HL-60/S4 treated with phorbol 12-myristate 13-acetate at 8.2 ng/mL for 4 days and 3 days (cell line): ENCODE measurements around the gene BMERB1.
"Not testable (repeated sequence)": the region's sequence is repeated elsewhere in the genome, so short reads cannot be mapped to it uniquely, and the experiment has no call there.

Experiments
- in situ Hi-C: fragments of 300-500 bp; cut with MboI; formaldehyde crosslinking; loops from 2 replicates; pipeline ENCODE4 v1.15.0; 2022; ENCODE audit warnings: low sequenced_read_pairs

The BMERB1 gene

GRCh38 chr16:15519790-15520189 is 85.4 kb downstream of the BMERB1 start:
- in situ Hi-C loops, result no loop called here

- in situ Hi-C loops, result no loop called here
Observed at GRCh38 chr16:15521390-15521757, 87.0 kb downstream of the BMERB1 start.

GRCh38 chr16:15521758-15522509 is 87.5 kb downstream of the BMERB1 start:
- in situ Hi-C loops, result no loop called here

GRCh38 chr16:15523092-15523541 is 88.7 kb downstream of the BMERB1 start:
- in situ Hi-C loops, result no loop called here

- in situ Hi-C loops, result no loop called here
Observed at GRCh38 chr16:15523939-15524338, 89.6 kb downstream of the BMERB1 start.

- in situ Hi-C loops, result no loop called here
Observed at GRCh38 chr16:15524966-15525365, 90.6 kb downstream of the BMERB1 start.

- in situ Hi-C loops, result no loop called here
Observed at GRCh38 chr16:15526097-15526496, 91.7 kb downstream of the BMERB1 start.

GRCh38 chr16:15526731-15527130 is 92.3 kb downstream of the BMERB1 start:
- in situ Hi-C loops, result no loop called here

GRCh38 chr16:15529673-15530072 is 95.3 kb downstream of the BMERB1 start:
- in situ Hi-C loops, result no loop called here

- in situ Hi-C loops, result no loop called here
Observed at GRCh38 chr16:15530085-15530484, 95.7 kb downstream of the BMERB1 start.

GRCh38 chr16:15532825-15533224 is 98.4 kb downstream of the BMERB1 start:
- in situ Hi-C loops, result no loop called here

GRCh38 chr16:15533386-15533785 is 99.0 kb downstream of the BMERB1 start:
- in situ Hi-C loops, result no loop called here

- in situ Hi-C loops, result no loop called here
Observed at GRCh38 chr16:15535772-15536171, 101.4 kb downstream of the BMERB1 start.

- in situ Hi-C loops, result no loop called here
Observed at GRCh38 chr16:15536843-15537242, 102.5 kb downstream of the BMERB1 start.

- in situ Hi-C loops, result no loop called here
Observed at GRCh38 chr16:15538507-15538906, 104.1 kb downstream of the BMERB1 start.

- in situ Hi-C loops, result no loop called here
Observed at GRCh38 chr16:15539197-15539596, 104.8 kb downstream of the BMERB1 start.

- in situ Hi-C loops, result no loop called here
Observed at GRCh38 chr16:15542261-15542660, 107.9 kb downstream of the BMERB1 start.

GRCh38 chr16:15542734-15543347 is 108.5 kb downstream of the BMERB1 start:
- in situ Hi-C loops, result no loop called here

GRCh38 chr16:15544405-15544804 is 110.0 kb downstream of the BMERB1 start:
- in situ Hi-C loops, result no loop called here

- in situ Hi-C loops, result no loop called here
Observed at GRCh38 chr16:15545544-15545943, 111.2 kb downstream of the BMERB1 start.

GRCh38 chr16:15547072-15547767 is 112.8 kb downstream of the BMERB1 start:
- in situ Hi-C loops, result not testable (repeated sequence)

- in situ Hi-C loops, result no loop called here
Observed at GRCh38 chr16:15547768-15548096, 113.3 kb downstream of the BMERB1 start.
